A172 (cell line): ENCODE results near the gene SPEF2. TPM values are rescaled to one million over a fixed set of nuclear protein-coding genes. Genes with fewer than 3 reads are reported as not detected.

Experiments used
- DNase-seq: peaks from one replicate; pipeline ENCODE4 v3.0.0-alpha.2; 2015; ENCODE audit warnings: low spot score
- total RNA-seq: library from RNA; depleted of rRNA; stranded (reverse); fragments of >200 nt; shearing (Covaris generic); gene quantifications from 2 replicates; pipeline ENCODE4 v1.2.3, GENCODE V29; 2014

The SPEF2 gene
- total RNA-seq, 1 experiment from 2014 or later, result 15.6 TPM

GRCh38 chr5:35778259-35778769 lies 160.7 kb downstream of the SPEF2 start:
- no peak for DNase-seq

GRCh38 chr5:35780236-35780635 lies 162.6 kb downstream of the SPEF2 start:
- DNase-seq, result no peak

DNA sequence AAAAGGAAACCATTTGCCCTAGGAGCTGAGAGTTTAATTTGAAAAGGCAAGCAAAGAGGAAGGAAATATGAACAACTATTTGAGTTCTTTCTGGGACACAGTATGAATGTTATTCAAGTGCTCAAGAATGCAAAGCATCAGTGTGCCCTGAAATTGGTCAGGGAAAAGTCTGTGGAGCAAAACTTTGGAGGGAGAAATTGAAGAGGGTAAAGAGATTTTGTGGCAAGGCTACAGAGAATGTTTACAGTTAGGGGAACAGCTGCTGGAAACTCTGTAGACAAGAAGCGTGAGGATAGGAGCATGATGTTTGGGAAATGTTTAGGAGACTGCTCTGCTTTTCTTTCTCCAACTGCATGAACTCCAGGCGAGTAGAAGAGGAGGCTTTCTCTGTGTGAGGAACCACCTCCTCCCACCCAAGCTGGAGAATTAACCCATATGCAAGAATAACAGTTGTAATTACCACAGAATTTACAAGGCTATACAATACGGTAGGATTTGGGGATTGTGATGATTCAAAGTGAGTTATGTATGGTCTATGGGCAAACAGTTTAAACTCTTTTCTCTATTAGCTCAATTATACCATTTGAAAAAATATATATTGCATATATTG lies 163.6 kb downstream of the SPEF2 start:
- DNase-seq, result no peak

- no peak for DNase-seq
These were observed 165.9 kb downstream of the SPEF2 start for GRCh38 chr5:35783551-35783950.

GRCh38 chr5:35785601-35786085 lies 168.0 kb downstream of the SPEF2 start:
- no peak for DNase-seq

GRCh38 chr5:35788724-35789123 lies 171.1 kb downstream of the SPEF2 start:
- DNase-seq, result no peak

DNA sequence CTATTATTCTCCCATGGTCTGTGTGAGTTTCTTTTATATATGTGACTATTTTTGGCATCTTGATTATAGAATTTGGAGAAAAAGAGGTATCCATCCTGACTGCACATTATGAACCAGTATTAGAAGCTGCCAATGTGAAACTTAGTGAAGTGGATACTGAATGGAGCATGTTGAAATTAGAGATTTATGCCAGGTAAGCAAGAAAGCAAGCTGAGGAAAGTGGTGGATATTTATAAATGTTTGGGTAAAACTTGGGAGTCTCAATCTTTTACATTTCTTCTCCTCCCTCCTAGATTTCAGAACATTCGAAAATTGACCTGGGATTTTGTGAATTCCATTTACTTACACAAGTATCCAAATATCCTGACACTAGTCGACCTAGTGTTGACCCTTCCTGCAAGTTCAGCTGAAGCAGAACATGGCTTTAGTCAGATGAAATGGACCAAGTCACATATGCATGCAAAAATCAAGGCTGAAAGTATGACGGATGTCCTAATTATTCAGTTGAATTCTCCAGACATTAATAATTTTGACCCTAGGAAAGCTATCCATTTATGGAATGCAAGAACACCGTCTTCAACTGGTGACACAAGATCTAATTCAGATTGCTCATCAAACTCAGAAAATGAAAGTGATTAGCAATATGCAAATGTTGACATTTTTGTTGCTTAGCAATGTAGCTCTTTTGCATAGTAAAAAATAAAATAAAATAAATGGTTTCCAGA lies 172.2 kb downstream of the SPEF2 start:
- DNase-seq, result no peak

DNA sequence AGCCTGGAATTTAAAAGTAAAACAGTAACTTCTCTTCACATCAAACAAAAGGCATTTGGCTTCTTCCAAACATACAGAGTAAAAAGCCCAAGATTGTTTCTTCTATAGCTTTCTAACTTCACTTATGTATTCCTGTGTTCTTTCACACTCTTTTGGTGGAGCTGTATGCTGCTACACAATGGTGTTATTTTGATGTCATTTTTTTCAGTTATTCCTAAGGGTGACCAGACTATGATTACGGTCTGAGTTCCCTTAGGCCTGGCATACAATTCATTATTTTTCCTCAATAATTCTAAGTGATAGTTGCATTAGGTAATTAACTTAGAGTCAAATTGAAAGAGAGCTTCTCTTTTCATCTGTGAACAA lies 172.8 kb downstream of the SPEF2 start:
- no peak for DNase-seq

- no peak for DNase-seq
These were observed 176.6 kb downstream of the SPEF2 start for GRCh38 chr5:35794328-35794619.

DNA sequence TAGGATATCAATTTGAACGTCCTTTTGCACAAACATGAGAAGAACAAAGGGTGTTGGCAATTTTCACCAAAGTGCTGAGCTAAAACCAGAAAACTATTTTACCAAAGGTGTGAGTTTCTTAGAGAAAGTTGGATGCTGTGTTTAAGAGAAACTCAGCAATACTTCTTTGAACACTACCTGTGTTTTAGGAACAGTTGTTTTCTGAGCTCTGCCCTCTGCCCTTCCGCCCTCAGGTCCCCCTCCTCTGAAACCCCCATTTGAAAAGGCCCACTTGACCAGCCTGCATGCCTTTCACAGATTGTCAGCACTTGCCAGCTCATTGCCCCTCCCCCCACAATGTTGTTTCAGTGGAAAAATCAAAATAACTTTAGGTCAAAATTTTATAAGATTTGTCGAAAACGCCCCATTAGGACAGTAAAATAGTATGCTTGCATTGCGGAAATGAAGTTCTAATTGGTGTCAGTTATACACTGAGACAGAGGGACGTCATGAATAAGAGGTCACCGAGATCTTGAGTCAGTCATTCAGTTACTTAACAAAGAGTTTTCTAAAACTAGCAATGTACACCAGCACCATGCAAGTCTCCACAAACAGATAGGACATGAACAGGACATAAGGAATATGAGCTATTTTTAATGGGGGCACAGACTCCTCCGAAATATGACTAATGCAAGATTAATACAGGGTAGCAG lies 177.2 kb downstream of the SPEF2 start:
- DNase-seq, result no peak

DNA sequence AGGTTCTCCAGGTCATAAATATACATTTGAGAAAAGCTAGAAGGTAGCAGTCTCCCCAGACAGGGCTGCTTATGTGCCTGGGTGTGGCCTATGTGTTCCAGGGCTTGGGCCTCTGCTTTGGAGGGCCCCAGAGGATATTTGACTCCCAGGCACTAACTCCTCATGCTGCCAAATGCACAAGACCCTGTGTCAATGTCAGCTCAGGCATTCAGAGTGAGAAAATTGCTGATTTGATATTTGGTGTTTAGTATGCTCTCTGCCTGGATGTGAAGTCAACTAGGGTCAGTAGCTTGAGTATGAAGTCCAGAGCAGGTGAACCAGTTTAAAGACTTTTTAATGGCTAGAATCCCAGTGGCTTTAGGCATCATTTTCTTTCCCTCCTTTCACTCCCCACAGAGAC lies 181.5 kb downstream of the SPEF2 start:
- no peak for DNase-seq

DNA sequence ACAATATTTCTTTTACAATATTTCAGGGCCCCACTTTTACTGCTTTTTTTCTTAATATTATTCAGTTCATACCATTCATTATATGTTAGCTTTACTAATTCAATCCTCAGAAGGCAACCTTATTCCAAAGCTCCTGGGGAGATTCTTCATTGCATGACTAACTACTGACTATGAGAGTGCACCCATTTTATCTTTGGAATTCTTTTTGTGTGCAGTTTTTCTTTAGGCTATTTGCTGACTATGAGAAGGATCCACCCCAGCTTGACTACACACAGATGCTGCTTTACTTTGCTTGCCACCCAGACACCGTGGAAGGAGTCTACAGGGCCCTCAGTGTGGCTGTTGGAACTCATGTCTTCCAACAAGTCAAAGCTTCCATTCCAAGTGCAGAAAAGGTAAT lies 182.1 kb downstream of the SPEF2 start:
- no peak for DNase-seq

GRCh38 chr5:35803191-35803651 lies 185.6 kb downstream of the SPEF2 start:
- peak; percentile 73 for DNase-seq

DNA sequence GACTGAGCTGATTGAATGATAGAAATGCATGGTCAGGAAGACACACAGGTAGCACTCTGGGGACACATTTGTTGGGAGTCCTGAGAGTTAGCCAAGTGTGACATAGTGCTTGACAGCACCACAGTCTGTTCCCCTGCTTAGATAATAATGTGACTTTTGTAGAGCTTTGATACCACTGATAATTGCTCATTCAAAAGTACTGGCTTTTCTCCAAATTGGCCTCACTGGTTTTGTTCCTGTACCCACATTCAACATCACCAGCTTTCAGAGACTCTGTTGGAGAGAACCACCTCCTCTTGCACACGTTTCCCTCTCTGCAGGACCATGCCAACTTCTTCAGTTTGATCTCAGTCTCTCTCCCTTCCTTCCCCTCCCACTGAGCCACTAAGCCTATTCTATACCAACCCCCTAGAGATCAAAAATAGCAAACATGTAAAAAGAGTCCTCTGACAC lies 186.6 kb downstream of the SPEF2 start:
- no peak for DNase-seq

- no peak for DNase-seq
These were observed 187.2 kb downstream of the SPEF2 start for GRCh38 chr5:35804841-35805240.

GRCh38 chr5:35810601-35811000 lies 192.9 kb downstream of the SPEF2 start:
- DNase-seq, result no peak

- DNase-seq, result peak; percentile 14
These were observed 193.6 kb downstream of the SPEF2 start for GRCh38 chr5:35811108-35811741.

- DNase-seq, result no peak
These were observed 195.9 kb downstream of the SPEF2 start for GRCh38 chr5:35813521-35813920.

DNA sequence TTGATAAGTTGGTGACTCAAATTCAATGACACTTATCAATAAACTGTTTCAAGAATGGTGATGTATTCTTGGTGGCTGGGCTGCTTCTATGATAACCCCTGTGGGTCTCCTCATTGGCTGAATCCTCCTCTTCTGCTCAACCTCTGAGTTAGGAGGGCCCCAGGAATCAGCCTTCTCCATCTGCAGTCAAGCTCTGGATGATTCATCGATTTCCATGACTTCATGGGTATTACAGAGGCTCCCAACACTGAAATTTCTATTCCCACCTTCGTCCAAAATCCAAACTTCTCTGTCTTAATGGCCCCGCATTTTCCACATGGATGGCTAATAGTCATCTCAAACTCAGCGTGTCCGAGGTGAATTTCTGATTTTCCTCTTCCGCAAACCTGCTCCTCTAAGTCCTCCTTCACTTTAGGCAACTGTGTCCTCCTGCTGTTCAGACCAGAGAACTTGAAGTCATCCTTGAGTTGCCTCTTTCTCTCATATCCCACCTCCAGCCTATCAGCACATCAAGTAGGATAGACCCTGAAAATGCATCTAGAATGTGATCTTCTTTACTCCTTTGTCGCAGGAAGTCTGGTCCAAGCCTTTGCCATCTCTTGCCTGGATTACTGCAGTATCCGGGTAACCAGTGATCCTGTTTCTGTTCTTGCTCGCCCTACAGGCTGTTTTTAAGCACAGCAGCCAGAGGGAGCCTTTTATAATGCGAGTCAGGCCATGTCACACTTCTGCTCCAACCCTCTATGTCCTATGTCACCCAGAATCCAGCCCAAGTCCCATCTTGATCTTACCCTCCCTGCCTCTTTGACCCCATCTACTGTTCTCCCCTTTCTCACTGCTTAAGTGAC lies 197.7 kb downstream of the SPEF2 start:
- DNase-seq, result peak; percentile 29

DNA sequence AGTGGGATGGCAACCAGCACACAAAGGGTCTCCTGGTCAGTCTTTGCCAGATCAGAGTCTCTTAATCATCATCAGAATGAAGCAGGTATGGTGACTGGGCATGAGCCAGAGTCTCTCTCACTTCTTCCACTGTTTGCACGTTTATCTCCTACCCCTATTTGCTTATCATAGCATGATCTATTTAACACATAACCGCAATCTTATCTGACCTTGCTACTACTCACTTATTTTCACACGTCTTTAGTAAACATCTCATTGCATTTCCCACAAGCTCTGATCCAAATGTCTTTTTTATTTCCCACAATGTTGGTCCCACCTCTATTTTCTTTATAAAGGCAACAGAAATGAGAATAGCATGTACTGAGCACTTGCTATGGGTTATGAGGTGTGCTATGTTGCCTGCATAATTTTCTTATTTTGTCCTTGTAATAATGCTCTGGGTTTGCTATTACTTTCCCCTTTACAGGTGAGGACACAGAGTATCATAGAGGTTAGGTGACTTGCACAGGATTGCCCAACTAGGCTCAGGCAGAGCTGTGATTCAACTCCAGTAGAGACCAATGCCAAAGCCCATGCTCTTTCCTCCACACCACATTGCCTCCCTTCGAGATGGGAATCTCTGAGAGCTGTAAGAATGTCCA lies 199.3 kb downstream of the SPEF2 start:
- DNase-seq, result no peak

GRCh38 chr5:35819026-35819425 lies 201.4 kb downstream of the SPEF2 start:
- DNase-seq, result no peak
